ENCODE data around the gene HDAC4.

DNA sequence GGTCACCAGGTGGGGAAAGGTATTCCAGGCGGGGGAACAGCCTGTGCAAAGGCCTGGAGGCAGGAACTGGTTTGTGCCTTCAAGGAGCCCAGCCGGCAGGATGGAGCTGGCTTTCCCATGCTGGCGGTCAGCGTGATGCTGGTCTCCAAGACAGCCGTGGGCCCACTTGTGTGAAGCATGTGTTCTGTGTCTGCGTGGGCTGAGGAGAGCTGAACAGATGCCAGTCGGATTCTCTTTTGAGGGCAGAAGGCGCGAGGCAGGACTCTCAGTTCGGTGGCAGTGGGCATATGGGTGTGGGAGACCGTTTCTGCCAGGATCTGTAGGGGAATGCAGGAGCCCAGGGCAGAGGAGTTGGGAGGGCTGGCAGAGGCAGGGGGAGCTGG is 361.4 kb downstream of the HDAC4 start:
- TF ChIP-seq, protein P1, sequence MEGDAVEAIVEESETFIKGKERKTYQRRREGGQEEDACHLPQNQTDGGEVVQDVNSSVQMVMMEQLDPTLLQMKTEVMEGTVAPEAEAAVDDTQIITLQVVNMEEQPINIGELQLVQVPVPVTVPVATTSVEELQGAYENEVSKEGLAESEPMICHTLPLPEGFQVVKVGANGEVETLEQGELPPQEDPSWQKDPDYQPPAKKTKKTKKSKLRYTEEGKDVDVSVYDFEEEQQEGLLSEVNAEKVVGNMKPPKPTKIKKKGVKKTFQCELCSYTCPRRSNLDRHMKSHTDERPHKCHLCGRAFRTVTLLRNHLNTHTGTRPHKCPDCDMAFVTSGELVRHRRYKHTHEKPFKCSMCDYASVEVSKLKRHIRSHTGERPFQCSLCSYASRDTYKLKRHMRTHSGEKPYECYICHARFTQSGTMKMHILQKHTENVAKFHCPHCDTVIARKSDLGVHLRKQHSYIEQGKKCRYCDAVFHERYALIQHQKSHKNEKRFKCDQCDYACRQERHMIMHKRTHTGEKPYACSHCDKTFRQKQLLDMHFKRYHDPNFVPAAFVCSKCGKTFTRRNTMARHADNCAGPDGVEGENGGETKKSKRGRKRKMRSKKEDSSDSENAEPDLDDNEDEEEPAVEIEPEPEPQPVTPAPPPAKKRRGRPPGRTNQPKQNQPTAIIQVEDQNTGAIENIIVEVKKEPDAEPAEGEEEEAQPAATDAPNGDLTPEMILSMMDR (IDR thresholded peaks at IDR 0.05; ENCODE audit: insufficient read depth, low read length, poor library complexity, severe bottlenecking): no peak
- no peak for TF ChIP-seq EZH2phosphoT487 (conservative IDR thresholded peaks at IDR 0.05; ENCODE audit: low read length)
